Measurements from ENCODE around the gene RNF224. TPM values are rescaled to one million over a fixed set of nuclear protein-coding genes. Genes with fewer than 3 reads are reported as not detected.

The RNF224 gene
- total RNA-seq, 1 experiment from 2014 or later, result 1.2 TPM

- H3K27me3 ChIP-seq (ENCODE audit: low read length), result no peaks in the 10 kb centered on the region
- H3K4me1 ChIP-seq (ENCODE audit: insufficient read depth, low read length), result peaks cover 22% of the 10 kb centered on the region
- H3K79me2 ChIP-seq (ENCODE audit: low read length), result peaks cover 22% of the 10 kb centered on the region
- TF ChIP-seq CTCF (conservative IDR thresholded peaks at IDR 0.05; ENCODE audit: low read depth, low read length), result no peak
- no peak for TF ChIP-seq EZH2phosphoT487 (IDR thresholded peaks at IDR 0.05; ENCODE audit: borderline replicate concordance, low read length)
- TF ChIP-seq EZH2 (IDR thresholded peaks at IDR 0.05; ENCODE audit: low read length, unreplicated experiment), result no peak
- BruUV-seq (replicated peaks), result no TSS peak
- intact Hi-C loops (cut with micrococcal nuclease), result no loop called here
- no peaks in the 10 kb centered on the region for H4K20me1 ChIP-seq (ENCODE audit: low read length)
- no peak overlapping the region for H3K4me2 ChIP-seq (ENCODE audit: low read length)
- no peak overlapping the region for H2AFZ ChIP-seq (ENCODE audit: low read length)
- ATAC-seq (no peak), DNase-seq (no peak)
- H3K9me2 ChIP-seq (replicated peaks; ENCODE audit: low read length), result no peaks in the 10 kb centered on the region
- H3K27ac ChIP-seq (ENCODE audit: low read length), result no peak overlapping the region
- H3K9me3 ChIP-seq (ENCODE audit: low read length), result no peaks in the 10 kb centered on the region
- POLR2A ChIA-PET (ENCODE audit: unreplicated experiment), result no interaction called here
- H3K9ac ChIP-seq (ENCODE audit: low read length), result no peak overlapping the region
- CTCF ChIA-PET, result interaction anchor here (1.2 kb wide), 1 partner anchor 11 kb away, joined by 3 read pairs; no protein-coding TSS in a partner anchor
- H3K4me3 ChIP-seq (ENCODE audit: low read length), result no peak overlapping the region
- no peaks in the 10 kb centered on the region for H3F3A ChIP-seq (ENCODE audit: low read length, unreplicated experiment)
- H3K36me3 ChIP-seq (ENCODE audit: low read depth, low read length), result no peaks in the 10 kb centered on the region
Observed at GRCh38 chr9:137234758-137235423, 7.6 kb downstream of the RNF224 start.

- ATAC-seq, result no peak
- H3K79me2 ChIP-seq (ENCODE audit: low read length), result peaks cover 25% of the 10 kb centered on the region
- H3K9me2 ChIP-seq (replicated peaks; ENCODE audit: low read length), result no peaks in the 10 kb centered on the region
- no peak overlapping the region for H3K4me3 ChIP-seq (ENCODE audit: low read length)
- H3K4me2 ChIP-seq (ENCODE audit: low read length), result no peak overlapping the region
- no peak for TF ChIP-seq EZH2phosphoT487 (IDR thresholded peaks at IDR 0.05; ENCODE audit: borderline replicate concordance, low read length)
- TF ChIP-seq EZH2 (IDR thresholded peaks at IDR 0.05; ENCODE audit: low read length, unreplicated experiment), result no peak
- no peak for TF ChIP-seq CTCF (conservative IDR thresholded peaks at IDR 0.05; ENCODE audit: low read depth, low read length)
- H3K27me3 ChIP-seq (ENCODE audit: low read length), result no peaks in the 10 kb centered on the region
- H2AFZ ChIP-seq (ENCODE audit: low read length), result no peak overlapping the region
- peaks cover 22% of the 10 kb centered on the region for H3K4me1 ChIP-seq (ENCODE audit: insufficient read depth, low read length)
- H3K9ac ChIP-seq (ENCODE audit: low read length), result no peak overlapping the region
- no TSS peak for BruUV-seq (replicated peaks)
- CTCF ChIA-PET, result interaction anchor here (1.0 kb wide), 2 partner anchors 8 to 18 kb away, joined by 3 to 7 read pairs; partner anchors contain the start of gene RNF224
- H3K36me3 ChIP-seq (ENCODE audit: low read depth, low read length), result no peaks in the 10 kb centered on the region
- intact Hi-C loops (cut with micrococcal nuclease), result no loop called here
- no peaks in the 10 kb centered on the region for H3K9me3 ChIP-seq (ENCODE audit: low read length)
- H3K27ac ChIP-seq (ENCODE audit: low read length), result no peak overlapping the region
- H3F3A ChIP-seq (ENCODE audit: low read length, unreplicated experiment), result no peaks in the 10 kb centered on the region
- POLR2A ChIA-PET (ENCODE audit: unreplicated experiment), result no interaction called here
- no peak for DNase-seq
- H4K20me1 ChIP-seq (ENCODE audit: low read length), result no peaks in the 10 kb centered on the region
Observed at GRCh38 chr9:137235424-137236237, 8.3 kb downstream of the RNF224 start.

Measured in PC-3 (cell line).